Measurements from ENCODE around the gene THAP5.
"Not testable (repeated sequence)": the region's sequence is repeated elsewhere in the genome, so short reads cannot be mapped to it uniquely, and the experiment has no call there.

The THAP5 gene

GRCh38 chr7:108584211-108584610 lies 14.7 kb upstream of the THAP5 start:
- DNase-seq: no peak

- no peak for DNase-seq
Observed at GRCh38 chr7:108581655-108582491, 12.4 kb upstream of the THAP5 start.

GRCh38 chr7:108580298-108580697 lies 10.8 kb upstream of the THAP5 start:
- DNase-seq: no peak

GRCh38 chr7:108578937-108579336 lies 9.4 kb upstream of the THAP5 start:
- DNase-seq: no peak

GRCh38 chr7:108576116-108576515 lies 6.6 kb upstream of the THAP5 start:
- DNase-seq: no peak

GRCh38 chr7:108575156-108575555 lies 5.7 kb upstream of the THAP5 start:
- no peak for DNase-seq

GRCh38 chr7:108572480-108572879 lies 3.0 kb upstream of the THAP5 start:
- DNase-seq: no peak

- DNase-seq: no peak
Observed at GRCh38 chr7:108570146-108570755, 745 bp upstream of the THAP5 start.

- no peak for DNase-seq
Observed at GRCh38 chr7:108568801-108569380, 615 bp downstream of the THAP5 start.

- DNase-seq: no peak
Observed at GRCh38 chr7:108565987-108566386, 3.5 kb downstream of the THAP5 start.

- DNase-seq: no peak
Observed at GRCh38 chr7:108561047-108561619, 8.4 kb downstream of the THAP5 start.

GRCh38 chr7:108559253-108559652 lies 10.3 kb downstream of the THAP5 start:
- no peak for DNase-seq

- DNase-seq: no peak
Observed at GRCh38 chr7:108557617-108558016, 11.9 kb downstream of the THAP5 start.

GRCh38 chr7:108557191-108557590 lies 12.3 kb downstream of the THAP5 start:
- DNase-seq: no peak

- not testable (repeated sequence) for DNase-seq
Observed at GRCh38 chr7:108556665-108557064, 12.8 kb downstream of the THAP5 start.

GRCh38 chr7:108548141-108548896 lies 21.2 kb downstream of the THAP5 start:
- not testable (repeated sequence) for DNase-seq

- DNase-seq: no peak
Observed at GRCh38 chr7:108541478-108541877, 28.0 kb downstream of the THAP5 start.

- DNase-seq: not testable (repeated sequence)
Observed at GRCh38 chr7:108538685-108539084, 30.8 kb downstream of the THAP5 start.

- not testable (repeated sequence) for DNase-seq
Observed at GRCh38 chr7:108538236-108538635, 31.3 kb downstream of the THAP5 start.

- DNase-seq: no peak
Observed at GRCh38 chr7:108537229-108537628, 32.3 kb downstream of the THAP5 start.

- DNase-seq: no peak
Observed at GRCh38 chr7:108535744-108536143, 33.8 kb downstream of the THAP5 start.

GRCh38 chr7:108535257-108535656 lies 34.2 kb downstream of the THAP5 start:
- no peak for DNase-seq

- DNase-seq: no peak
Observed at GRCh38 chr7:108533712-108534111, 35.8 kb downstream of the THAP5 start.
